ENCODE data around the gene VPS35L.
"Not testable (repeated sequence)": the region's sequence is repeated elsewhere in the genome, so short reads cannot be mapped to it uniquely, and the experiment has no call there.

VPS35L gene

DNA sequence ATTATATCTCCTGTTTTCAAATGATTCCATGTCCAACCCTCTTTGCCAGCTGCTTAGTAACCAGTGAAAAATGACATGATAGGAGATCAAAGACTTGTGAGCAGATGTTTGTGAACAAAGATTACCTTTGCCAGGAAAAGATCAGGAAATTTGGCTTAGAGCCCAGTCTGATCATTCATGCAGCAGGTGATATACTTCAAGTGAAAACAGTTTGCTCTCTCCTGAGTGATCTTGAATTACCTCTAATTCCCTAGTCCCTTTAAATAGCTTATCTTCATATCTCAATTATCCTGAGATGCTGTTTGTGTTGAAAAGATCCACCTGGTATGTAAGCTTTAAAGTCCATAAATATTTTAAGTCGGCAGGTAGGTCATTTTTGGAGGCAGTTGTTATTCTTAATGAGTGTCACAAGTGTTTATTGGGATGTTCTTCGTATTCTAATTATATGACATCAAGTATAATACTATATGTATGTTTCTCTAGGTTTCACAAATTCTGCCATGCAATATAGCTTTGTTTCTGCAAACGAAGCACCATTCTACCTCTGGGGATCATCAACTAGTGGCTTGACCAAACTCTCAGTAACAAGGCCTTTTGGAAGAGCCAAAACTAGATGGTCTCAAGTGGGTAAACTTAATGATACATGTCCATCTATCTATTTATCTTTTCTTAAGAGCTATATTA lies 13.2 kb upstream of the VPS35L start:
- DNase-seq, result no peak

DNA sequence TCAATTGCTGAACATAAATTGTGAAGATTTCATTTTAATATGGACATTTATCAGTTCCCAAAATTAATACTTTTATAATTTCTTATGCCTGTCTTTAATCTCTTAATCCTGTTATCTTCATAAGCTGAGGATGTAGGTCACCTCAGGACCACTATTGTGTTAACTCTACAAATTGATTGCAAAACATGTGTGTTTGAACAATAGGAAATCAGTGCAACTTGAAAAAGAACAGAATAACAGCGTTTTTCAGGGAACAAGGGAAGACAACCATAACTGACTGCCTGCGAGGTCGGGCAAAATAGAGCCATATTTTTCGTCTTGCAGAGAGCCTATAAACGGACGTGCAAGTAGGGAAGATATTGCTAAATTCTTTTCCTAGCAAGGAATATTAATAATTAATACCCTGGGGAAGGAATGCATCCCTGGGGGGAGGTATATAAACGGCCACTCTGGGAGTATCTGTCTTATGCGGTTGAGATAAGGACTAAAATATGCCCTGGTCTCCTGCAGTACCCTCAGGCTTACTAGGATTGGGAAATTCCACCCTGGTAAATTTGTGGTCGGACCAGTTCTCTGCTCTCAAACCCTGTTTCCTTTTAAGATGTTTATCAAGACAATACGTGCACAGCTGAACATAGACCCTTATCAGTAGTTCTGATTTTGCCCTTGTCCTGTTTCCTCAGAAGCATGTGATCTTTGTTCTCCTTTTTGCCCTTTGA lies 12.1 kb upstream of the VPS35L start:
- not testable (repeated sequence) for DNase-seq

DNA sequence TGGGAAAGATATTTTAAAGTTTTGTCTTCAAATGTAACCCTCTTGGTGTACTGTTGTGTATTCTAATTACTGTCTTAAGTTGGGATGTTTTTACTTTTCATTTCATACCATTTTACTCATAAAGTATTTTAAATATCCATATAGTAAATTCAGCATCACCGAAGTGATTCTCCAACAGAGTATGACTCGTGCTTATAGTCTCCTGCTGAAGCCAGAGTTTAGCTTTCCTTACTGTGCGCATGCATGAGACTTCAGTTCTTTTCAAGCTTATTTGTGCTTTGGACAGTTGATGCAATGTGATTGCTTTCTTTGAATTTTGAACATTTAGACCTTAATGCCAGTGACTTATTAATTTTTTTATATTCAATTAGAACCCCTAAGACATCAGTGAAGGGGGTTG lies 7.4 kb upstream of the VPS35L start:
- DNase-seq, result no peak

DNA sequence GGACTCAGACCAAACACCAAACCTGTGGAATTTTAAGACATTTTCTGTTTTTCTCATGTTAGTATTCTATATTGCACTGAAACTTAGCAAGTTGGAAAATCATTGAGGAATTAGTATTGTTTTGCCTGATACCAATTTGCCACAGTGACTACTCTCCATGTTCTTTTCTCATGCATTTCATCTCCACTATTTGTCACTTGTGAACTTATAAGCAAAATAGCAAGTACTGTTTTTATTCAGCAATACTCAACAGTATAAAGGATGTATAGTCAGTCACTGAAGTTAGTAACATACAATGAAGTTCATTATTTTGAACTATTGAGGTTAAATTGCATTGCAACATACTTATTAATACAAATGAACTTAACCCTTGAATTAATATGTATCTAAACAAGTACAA lies 5.8 kb upstream of the VPS35L start:
- no peak for DNase-seq

DNA sequence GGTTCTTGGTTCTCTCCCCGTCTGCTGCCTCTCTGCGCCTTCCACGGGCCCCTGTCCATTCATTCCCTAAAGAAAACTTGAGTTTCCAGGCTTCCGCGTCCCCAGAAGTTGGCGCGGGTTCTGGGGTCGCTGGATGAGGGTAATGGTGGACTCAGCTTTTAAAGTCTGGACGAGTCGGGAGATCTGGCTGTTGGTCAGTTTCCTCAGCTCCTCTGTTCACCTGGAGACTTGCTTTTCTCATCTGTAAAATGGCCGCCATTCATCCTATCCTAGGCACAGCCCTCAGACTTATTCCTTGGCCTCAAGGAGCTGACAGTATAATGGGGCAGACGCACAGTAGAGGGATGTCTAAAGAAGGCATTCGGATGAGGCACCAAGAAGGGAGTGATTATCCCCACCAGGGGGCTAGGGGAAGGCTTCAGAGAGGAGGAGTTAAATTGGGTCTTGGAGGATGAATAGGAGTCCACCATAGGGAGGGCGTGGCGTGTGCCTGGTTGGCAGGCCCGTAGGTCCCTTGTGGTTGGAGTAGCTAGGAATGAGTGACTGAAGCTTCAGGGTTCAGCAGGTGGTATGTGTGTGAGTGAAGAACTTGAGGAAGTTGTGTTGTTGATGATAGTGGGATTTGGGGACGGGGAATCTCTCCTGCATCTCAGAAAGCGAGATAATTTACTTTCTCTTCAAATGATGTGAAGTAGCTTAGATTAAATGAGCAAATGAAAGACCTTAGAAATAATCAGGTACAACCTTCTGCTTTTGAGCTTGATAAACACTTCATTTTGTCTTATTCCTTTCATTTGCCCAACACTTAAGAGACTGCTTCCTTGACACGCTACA lies 652 bp downstream of the VPS35L start:
- no peak for DNase-seq

DNA sequence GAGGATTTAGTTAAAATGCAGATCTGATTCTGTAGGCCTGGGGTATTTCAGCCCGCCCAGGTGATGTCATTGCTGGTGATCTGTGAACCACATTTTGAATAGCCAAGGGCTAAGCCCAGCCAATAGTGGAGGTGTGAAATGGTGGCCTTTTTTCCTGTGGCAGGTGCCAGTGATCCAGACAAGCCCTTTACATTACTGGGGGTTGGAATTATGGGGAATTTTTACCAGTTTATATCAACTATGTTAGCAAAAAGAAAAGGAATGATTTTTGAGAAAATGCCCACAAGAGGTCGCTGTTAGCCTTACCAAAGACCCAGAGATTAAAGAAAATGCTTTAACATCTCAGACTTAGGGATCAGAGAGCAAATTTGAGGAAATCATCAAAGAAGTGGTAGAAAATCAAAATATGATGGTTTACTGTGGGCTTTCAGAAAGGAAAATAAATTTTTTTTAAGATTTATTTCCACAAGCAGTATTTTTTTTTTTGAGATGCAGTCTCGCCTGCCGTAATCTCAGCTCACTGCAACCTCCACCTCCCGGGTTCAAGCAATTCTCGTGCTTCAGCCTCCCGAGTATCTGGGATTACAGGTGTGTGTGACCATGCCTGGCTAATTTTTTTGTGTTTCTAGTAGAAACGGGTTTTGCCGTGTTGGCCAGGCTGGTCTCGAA lies 3.9 kb downstream of the VPS35L start:
- DNase-seq, result peak; percentile 61

DNA sequence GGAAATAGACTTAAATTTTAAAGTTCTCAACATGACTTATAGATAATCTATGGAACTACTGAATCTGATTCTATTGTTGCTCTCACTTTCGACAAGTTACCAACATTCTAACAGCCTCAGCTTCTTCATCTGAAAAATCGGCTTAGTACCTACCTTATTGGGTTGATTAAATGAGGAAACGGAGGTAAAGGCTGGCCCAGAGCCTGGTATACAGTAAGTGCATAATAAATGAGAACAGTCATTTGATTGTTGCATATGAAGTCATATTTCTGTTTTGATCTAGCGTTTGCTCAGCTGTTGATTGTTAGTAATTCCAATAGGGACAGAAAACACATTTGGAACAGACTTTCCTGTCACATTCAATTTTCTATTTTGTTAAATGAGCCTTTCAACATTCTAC lies 4.6 kb downstream of the VPS35L start:
- no peak for DNase-seq

DNA sequence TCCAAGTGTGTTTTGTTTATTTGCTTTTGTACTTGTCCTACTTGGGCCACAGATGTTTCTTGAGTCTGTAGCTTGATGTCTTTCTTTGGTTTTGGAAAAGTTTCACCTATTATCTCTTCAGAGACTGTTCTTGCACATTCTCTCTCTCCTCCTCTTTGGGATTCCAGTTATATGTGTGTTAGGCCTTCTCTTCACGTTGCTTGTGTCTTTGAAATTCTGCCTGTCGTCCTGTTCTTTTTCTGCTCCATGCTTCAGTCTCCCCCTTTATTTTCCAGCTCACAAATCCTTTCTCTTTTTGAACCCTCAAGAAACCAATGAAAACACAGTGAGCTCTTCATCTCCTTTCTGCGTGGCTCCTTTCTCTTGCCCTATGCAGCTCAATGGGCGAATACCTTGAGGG lies 7.9 kb downstream of the VPS35L start:
- no peak for DNase-seq

DNA sequence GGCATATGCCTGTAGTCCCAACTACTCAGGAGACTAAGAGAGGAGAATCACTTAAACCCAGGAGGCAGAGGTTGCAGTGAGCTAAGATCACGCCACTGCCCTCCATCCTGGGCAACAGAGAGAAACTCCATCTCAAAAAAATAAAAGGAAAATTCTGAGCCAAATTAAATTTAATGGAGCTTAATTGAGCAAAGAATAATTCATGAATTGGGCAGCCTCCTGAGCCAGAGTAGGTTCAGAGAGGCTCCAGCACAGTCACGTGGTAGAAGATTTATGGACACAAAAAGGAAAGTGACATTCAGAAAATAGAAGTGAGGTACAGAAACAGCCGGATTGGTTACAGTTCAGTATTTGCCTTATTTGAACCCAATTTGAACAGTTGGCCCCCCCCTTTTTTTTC lies 10.9 kb downstream of the VPS35L start:
- DNase-seq, result no peak

DNA sequence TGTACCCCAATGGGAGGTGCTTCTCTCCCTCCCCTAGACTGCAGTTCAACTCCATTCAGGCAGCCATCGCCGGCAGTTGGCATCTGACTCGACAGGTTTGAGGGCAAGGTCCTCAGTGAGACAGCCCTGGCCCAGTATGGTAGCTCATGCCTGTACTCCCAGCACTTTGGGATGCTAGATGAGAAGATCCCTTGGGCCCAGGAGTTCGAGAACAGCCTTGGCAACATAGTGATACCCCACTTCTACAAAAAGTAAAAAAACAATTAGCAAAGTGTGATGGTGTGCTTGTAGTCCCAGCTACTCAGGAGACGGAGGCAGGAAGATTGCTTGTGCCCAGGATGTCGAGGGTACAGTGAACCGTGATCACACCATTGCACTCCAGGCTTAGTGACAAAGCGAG lies 12.1 kb downstream of the VPS35L start:
- DNase-seq, result no peak

DNA sequence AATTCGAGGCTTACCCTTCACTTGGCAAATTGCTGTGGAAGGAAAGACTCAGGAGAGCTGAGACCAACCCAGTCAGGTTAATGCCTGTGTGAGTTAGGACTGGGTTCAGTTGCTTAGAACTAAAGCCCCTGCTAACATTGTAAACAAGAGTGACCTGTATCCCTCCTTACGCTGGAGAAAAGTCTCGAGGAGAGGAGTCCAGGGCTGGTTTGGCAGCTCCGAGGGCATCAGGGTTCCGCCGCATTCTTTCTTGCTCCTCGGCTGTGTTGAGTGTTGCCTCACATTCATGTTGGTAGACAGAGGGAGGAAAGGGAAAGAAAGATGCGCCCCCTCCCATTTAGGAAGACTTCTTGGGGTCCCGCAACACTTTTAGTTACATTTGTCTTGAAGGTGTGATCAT lies 18.5 kb downstream of the VPS35L start:
- no peak for DNase-seq

DNA sequence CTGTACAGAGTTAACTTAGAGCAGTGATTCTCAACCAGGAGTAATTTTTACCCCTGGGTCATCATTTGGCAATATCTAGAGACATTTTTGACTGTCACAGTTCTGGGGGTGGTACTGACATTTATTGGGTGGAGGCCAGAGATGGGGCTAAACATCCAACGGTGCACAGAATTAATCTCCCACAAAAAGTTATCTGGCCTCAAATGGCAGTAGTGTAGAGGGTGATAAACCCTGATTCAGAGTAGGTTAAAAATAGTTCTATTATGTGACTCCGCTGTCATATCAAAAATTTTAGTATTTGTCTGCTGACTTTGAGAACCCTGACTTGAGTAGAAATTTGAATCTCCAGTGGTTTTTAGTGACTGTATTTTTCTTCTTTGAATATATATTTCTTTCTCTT lies 19.1 kb downstream of the VPS35L start:
- no peak for DNase-seq

DNA sequence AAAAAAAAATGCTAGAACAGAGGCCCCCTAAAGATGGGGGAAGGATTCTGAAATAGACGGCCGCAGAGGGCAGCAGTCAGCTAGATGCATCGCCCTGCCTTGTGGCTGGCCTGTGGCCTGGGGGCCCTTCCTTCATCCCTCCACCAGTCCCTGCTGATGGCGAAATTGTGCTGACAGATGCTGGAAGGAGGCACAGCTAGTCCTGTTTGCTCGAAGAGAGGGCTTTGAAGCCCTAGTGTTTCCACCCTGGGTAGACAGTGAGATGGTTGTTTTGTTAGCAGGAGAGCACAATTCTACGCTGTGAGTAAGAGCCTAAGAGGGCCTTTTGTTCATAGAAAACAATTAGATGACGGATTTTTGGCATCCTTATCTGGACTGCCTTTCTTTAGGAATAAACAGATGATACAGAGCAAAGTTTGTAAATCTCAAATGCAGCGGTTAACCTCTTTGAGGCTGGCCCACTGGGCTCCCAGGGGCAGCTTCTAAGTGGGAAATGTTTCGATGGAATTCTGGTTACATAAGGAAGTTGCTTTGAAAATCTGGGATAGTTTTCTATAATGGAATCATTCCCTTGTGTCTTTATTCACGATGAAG lies 23.0 kb downstream of the VPS35L start:
- no peak for DNase-seq

DNA sequence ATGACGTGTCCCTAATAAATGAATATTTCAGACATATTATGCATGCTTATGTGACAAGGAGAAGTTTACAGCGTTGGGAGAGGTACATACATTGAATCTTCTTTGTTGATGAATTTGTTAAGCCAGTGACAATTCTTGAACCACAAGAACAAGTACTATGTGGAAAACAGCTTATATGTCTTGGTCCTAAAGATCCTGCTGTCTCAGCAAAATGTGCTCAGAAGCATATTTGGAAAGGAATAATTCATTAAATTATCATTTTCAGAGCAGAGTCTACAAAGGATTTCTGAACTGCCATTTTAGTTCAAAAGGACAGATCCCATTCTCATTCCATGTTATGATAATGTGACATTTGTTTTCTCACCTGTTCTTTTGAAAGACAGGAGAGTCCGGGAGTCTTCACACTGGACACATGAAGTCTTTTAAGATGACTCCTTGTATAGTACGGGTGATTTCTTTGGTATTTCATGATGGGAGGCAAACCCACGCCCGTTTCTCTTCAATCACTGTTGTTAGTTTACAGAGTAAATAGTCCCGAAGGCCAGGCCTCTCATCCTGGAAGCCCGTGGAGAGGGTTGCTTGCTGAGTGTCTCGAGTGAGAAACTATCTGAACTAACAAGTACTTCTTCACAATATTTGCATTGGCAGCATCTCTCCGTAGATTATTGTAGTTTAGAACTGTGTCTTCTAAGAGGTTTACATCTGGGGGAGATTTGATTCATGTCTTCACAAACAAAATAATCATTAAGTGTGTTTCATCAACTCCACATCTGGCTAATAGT lies 26.7 kb downstream of the VPS35L start:
- DNase-seq, result no peak

DNA sequence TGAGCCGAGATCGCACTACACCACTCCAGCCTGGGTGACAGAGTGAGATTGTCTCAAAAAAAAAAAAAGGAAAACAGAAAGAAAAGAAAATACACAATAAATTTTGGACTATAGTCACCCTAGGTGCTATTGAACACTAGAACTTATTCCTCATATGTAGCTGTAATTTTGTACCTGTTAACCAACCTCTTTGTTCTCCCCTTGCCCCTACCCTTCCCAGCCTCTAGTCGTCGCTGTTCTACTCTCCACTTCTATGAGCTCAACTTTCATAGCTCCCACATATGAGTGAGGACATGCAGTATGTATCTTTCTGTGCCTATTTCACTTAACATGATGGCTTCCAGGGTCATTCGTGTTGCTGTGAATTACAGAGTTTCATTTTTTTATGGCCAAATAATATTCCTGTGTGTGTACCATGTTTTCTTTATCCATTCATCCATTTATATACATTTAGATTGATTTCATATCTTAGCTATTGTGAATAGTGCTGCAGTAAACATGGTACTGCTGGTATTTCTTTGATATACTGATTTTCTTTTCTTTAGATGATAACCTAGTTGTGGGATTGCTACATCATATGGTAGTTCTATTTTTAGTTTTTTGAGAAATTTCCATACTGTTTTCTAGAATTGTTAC lies 28.3 kb downstream of the VPS35L start:
- no peak for DNase-seq

DNA sequence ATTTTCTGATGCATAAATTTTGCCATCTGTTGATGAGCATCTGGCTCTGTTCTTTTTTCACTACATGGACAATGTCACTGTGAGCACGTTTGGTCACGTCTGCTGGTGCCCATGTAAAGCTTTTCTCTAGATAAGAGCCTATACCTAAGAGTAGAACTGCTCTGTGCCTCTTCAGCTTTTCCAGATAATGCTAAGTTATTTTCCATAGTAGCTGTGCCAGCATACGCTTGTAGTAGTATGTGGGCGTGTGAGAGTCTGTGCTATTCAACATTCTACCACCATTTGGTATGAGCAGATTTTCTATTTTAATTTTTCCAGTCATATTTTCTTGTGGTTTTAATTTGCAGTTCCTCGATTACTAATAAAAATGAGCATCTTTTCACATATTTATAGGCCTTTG lies 33.2 kb downstream of the VPS35L start:
- no peak for DNase-seq

DNA sequence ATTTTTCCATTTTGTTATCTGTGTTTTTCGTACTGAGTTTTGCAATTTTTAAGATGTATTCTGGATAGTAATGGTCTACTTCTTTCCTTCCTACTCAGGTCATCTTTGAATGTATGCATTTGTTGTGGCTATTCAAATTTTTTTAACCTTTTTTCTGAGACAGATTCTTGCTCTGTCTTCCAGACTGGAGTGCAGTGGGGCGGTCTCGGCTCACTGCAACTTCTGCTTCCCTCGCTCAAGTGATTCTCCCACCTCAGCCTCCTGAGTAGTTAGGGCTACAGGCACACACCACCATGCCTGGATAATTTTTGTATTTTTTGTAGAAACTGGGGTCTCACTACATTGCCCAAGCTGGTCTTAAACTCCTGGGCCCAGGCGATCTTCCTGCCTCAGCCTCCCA lies 33.6 kb downstream of the VPS35L start:
- DNase-seq, result no peak

DNA sequence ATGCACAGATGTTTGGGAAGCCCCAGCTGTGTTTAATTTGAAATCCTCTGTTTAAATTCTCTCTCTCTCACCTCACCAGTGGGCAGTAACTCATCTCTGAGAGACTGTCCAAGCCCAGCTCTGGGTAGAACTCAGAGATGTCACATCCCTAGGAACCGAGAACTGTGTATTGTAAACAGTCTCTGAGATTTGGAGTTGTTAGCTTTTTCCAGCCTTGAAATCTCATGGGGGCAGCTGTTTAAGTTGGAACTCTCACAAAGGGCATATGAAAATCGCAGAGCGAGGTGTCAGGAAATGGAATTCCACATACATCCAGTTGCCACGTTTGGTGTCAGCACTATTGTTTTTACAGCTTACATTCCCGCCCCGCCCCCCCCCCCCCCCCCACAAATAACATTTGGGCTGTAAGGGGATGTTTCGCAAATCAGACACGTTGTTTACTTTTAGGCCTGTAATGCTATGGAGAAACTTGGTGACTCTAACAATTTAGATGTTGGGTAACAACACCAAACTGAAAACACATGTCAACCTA lies 34.3 kb downstream of the VPS35L start:
- DNase-seq, result no peak

DNA sequence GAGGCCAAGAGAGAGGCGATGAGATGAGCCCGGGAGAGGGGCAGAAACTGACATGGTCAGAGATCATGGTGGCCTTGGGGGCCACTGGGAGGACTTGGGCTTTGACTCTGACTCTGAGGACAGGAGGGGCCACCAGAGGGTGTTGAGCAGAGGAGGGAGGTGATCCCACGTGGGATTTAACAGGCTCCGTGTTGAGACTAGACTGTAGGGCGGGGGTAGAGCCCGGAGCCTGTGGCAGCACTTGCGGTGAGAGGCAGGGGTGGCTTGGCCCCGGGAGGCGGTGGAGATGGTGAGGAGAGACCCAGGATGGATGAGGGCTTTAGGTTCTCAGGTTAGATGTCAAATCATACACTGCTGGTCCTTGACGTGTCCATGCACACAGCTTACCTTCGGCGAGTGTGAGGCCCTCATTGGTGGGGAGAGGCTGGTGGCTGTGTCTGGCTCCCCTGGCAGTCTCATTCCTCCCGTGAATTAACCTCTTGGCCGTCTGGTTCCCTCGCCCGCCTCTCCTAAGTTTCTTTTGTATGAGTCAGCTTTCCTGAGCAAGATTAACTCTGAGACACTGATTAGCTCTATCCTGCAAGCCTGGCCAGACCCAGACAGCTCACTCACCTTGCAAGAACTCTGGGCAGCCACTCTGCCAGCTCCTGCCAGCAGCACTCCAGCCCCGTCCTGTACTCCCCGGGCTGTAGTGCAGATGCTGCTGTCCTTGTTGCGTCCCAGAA lies 39.7 kb downstream of the VPS35L start:
- DNase-seq, result no peak

DNA sequence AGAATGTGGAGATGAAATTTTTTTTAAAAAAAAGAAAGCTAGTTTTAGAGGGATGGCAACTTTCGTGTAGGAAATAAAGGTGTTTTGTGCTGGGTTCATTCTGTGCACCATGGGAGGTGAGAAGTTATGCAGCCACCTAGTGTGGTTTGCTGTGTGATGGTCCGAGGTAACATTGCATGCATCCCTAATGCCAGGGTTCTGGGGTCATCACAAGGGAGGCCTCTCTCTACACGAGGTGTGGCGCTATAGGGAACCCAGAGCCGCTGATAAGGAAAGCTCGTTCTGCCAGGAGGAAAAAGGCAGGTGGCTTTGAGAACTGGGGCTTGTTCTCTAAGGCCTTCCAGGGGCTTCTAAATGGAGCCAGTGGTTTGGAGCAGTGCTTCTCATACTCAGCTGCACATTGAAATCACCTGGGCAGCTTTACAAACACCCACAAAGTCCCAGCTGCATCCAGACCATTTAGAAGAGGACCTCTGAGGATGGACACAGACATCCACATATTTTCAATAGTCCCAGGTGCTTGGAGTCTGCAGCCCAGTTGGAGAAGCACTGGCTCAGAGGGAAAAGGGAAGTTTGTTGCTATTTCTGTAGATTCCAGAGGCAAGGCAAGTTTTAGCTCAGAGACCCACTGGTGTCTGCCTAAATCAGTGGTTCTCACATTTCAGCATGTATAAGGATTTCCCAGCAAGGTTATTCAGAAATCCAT lies 43.5 kb downstream of the VPS35L start:
- no peak for DNase-seq

All from activated CD8-positive, alpha-beta memory T cell treated with anti-CD3 and anti-CD28 coated beads for 24 hours (primary cell).